ENCODE data around the gene SOX11.

DNA sequence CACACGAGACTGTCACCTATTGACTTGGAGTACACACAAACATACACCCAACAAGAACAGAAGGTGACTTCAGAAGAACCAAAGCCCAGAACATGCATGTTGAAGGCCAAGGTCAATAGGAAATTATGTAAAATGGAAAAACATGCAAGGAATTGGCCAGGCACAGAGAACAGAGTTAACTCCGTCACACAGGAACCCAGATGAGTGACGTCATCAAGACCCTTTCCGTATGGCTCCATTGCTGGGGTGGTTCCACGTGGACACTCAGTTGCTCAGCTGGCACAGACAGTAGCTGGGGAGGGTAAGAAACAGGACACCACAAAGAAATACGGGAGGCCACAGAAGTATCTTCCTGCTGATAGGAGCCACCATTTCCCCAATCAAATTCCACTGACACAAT is 18.4 kb downstream of the SOX11 start:
- TF ChIP-seq, protein P1, sequence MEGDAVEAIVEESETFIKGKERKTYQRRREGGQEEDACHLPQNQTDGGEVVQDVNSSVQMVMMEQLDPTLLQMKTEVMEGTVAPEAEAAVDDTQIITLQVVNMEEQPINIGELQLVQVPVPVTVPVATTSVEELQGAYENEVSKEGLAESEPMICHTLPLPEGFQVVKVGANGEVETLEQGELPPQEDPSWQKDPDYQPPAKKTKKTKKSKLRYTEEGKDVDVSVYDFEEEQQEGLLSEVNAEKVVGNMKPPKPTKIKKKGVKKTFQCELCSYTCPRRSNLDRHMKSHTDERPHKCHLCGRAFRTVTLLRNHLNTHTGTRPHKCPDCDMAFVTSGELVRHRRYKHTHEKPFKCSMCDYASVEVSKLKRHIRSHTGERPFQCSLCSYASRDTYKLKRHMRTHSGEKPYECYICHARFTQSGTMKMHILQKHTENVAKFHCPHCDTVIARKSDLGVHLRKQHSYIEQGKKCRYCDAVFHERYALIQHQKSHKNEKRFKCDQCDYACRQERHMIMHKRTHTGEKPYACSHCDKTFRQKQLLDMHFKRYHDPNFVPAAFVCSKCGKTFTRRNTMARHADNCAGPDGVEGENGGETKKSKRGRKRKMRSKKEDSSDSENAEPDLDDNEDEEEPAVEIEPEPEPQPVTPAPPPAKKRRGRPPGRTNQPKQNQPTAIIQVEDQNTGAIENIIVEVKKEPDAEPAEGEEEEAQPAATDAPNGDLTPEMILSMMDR (IDR thresholded peaks at IDR 0.05 in 2 of 3, conservative IDR thresholded peaks at IDR 0.05 in 1 of 3; ENCODE audit: borderline replicate concordance in 1 of 3, insufficient read depth in 1 of 3, low read depth in 2 of 3, low read length in 2 of 3): no peak
- TF ChIP-seq SIN3A (IDR thresholded peaks at IDR 0.05; ENCODE audit: low read depth): no peak
- no peak for TF ChIP-seq CEBPB (IDR thresholded peaks at IDR 0.05; ENCODE audit: low read depth)
- no peak for TF ChIP-seq POLR2A (IDR thresholded peaks at IDR 0.05; ENCODE audit: borderline replicate concordance, extremely low read depth, insufficient read depth, insufficient read length)
- no peak for TF ChIP-seq POLR2AphosphoS5 (IDR thresholded peaks at IDR 0.05; ENCODE audit: low read depth, low read length)

All from HCT116 (cell line).